OCI-LY7 (cell line): ENCODE data around the gene PSPN. TPM values are rescaled to one million over a fixed set of nuclear protein-coding genes. Genes with fewer than 3 reads are reported as not detected.
"Not testable (repeated sequence)": the region's sequence is repeated elsewhere in the genome, so short reads cannot be mapped to it uniquely, and the experiment has no call there.

ENCODE experiments used
- BruUV-seq: library from RNA; stranded (reverse); fragments of 400-500 nt; replicated peaks from 2 replicates; lab custom pipeline; 2021; lab: Mats Ljungman, UMichigan
- CTCF ChIA-PET: fragments of 300-600 bp; sonication (Branson Sonifier 250); formaldehyde crosslinking; loops from one replicate; lab custom pipeline; 2022; ENCODE audit warnings: antibody characterized with exemption; ENCODE audit not compliant: unreplicated experiment; lab: Charles Lee
- POLR2A ChIA-PET: fragments of 300-600 bp; sonication (Branson Sonifier 250); formaldehyde crosslinking; loops from one replicate; lab custom pipeline; 2022; ENCODE audit warnings: antibody characterized with exemption; lab: Charles Lee
- DNase-seq: peaks from one replicate; pipeline ENCODE4 v3.0.0-alpha.2; 2015; ENCODE audit warnings: low spot score
- H2AFZ ChIP-seq: fragments of 200-600 bp; sonication (generic), shearing (Covaris generic); 2 replicates; pipeline ENCODE4 v1.6.1; 2014; ENCODE audit warnings: mild to moderate bottlenecking, antibody characterized with exemption, low read length, moderate library complexity
- H3K27ac ChIP-seq: fragments of 200-600 bp; sonication (generic); 2 replicates; pipeline ENCODE4 v1.5.1; 2014; ENCODE audit warnings: mixed run types, low read depth, mild to moderate bottlenecking, moderate library complexity, low read length, inconsistent platforms; ENCODE audit not compliant: poor library complexity, severe bottlenecking
- H3K36me3 ChIP-seq: fragments of 200-600 bp; sonication (generic); 2 replicates; pipeline ENCODE4 v1.6.1; 2014; ENCODE audit warnings: mild to moderate bottlenecking, antibody characterized with exemption, low read length, moderate library complexity, mixed read lengths; ENCODE audit not compliant: insufficient read depth
- H3K4me1 ChIP-seq: fragments of 200-600 bp; sonication (generic); 2 replicates; pipeline ENCODE4 v1.5.1; 2014; ENCODE audit warnings: mild to moderate bottlenecking, low read length; ENCODE audit not compliant: insufficient read depth, poor library complexity, severe bottlenecking
- H3K4me2 ChIP-seq: fragments of 200-600 bp; sonication (generic); 2 replicates; pipeline ENCODE4 v1.6.1; 2014; ENCODE audit warnings: mild to moderate bottlenecking, low read length
- H3K4me3 ChIP-seq: fragments of 200-600 bp; sonication (generic); 2 replicates; pipeline ENCODE4 v1.5.1; 2014; ENCODE audit warnings: mild to moderate bottlenecking, low read depth, low read length; ENCODE audit not compliant: poor library complexity, severe bottlenecking
- H3K79me2 ChIP-seq: fragments of 200-600 bp; sonication (generic); 2 replicates; pipeline ENCODE4 v1.6.1; 2016; ENCODE audit warnings: low read depth, mild to moderate bottlenecking, low read length, moderate library complexity, mixed read lengths; ENCODE audit not compliant: insufficient read depth
- H3K9me2 ChIP-seq: fragments of 200-600 bp; sonication (generic); 2 replicates; pipeline ENCODE4 v1.6.1; 2016; ENCODE audit warnings: mild to moderate bottlenecking, low read length, mixed read lengths; ENCODE audit not compliant: insufficient read depth
- H3K9me3 ChIP-seq: fragments of 200-600 bp; sonication (generic); 2 replicates; pipeline ENCODE4 v1.6.1; 2014; ENCODE audit warnings: mild to moderate bottlenecking, mixed run types, low read length, mixed read lengths
- H4K20me1 ChIP-seq: fragments of 200-600 bp; sonication (generic); 2 replicates; pipeline ENCODE4 v1.6.1; 2014; ENCODE audit warnings: mild to moderate bottlenecking, antibody characterized with exemption, low read length, moderate library complexity, mixed read lengths; ENCODE audit not compliant: insufficient read depth
- CTCF ChIP-seq: fragments of 200-600 bp; sonication (generic); conservative IDR thresholded peaks from 2 replicates; pipeline ENCODE4 v1.5.1; 2014; ENCODE audit warnings: mild to moderate bottlenecking, antibody characterized with exemption, low read length, moderate library complexity, mixed read lengths
- EZH2phosphoT487 ChIP-seq: fragments of 200-600 bp; sonication (generic); IDR thresholded peaks from 2 replicates; pipeline ENCODE4 v1.6.1; 2018; ENCODE audit warnings: low read depth, borderline replicate concordance, mild to moderate bottlenecking, mixed run types, antibody characterized with exemption, low read length, moderate library complexity, mixed read lengths
- intact Hi-C: fragments of 100-400 bp; cut with micrococcal nuclease; formaldehyde crosslinking; loops from one replicate; pipeline ENCODE4 v1.10.0; 2022; ENCODE audit not compliant: unreplicated experiment
- total RNA-seq, 2 experiments: library from RNA; depleted of rRNA in 1 of 2; stranded (reverse); fragments of >200 nt in 1 of 2; shearing (Covaris generic) in 1 of 2; gene quantifications; 2 replicates each; pipeline ENCODE4 v1.2.3, GENCODE V29; 2014 to 2022

The PSPN gene
- total RNA-seq, 2 experiments from 2014 or later = 1.6 to 2.1 TPM

DNA sequence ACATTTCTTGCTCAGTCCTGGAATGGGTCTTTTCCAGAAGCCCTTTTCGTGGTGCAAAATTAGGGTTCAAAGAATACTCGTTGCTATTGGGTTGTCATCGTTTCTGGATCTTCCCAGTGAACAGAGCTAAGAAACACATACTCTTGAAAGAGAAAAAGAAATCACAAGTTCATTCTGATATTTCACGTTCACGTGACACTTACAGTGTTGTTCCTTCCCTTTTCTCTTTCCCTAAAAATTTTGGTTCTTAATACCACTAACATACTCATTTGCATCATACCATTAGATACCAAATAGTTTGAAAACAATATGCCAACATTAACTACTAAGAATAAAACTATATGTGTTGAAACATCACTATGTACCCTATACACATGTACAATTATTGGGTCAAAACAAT, 30.7 kb upstream of the PSPN start:
- ChIA-PET POLR2A (interaction anchor here (0.5 kb wide), 1 partner anchor 207 kb away, joined by 3 read pairs; no protein-coding TSS in a partner anchor), CTCF (no interaction called here)
- Histone ChIP-seq H4K20me1 (no peaks in the 10 kb centered on the region), H2AFZ (no peak overlapping the region), H3K36me3 (no peaks in the 10 kb centered on the region), H3K9me2 (no peaks in the 10 kb centered on the region), H3K4me3 (no peak overlapping the region), H3K9me3 (no peaks in the 10 kb centered on the region), H3K4me2 (no peak overlapping the region), H3K79me2 (no peaks in the 10 kb centered on the region), H3K27ac (no peak overlapping the region), H3K4me1 (no peaks in the 10 kb centered on the region)
- no peak for DNase-seq
- TF ChIP-seq CTCF = no peak
- intact Hi-C loops = no loop called here
- no TSS peak for BruUV-seq

- ChIA-PET POLR2A (interaction anchor here (0.7 kb wide), 3 partner anchors 200 to 1466 kb away, joined by 3 to 4 read pairs (median 3); no protein-coding TSS in a partner anchor), CTCF (no interaction called here)
- intact Hi-C loops = no loop called here
- no peaks in the 10 kb centered on the region for H3K4me1 ChIP-seq
- no peaks in the 10 kb centered on the region for H3K79me2 ChIP-seq
- no TSS peak for BruUV-seq
- H4K20me1 ChIP-seq = no peaks in the 10 kb centered on the region
- H2AFZ ChIP-seq = no peak overlapping the region
- no peaks in the 10 kb centered on the region for H3K9me2 ChIP-seq
- H3K27ac ChIP-seq = no peak overlapping the region
- no peaks in the 10 kb centered on the region for H3K36me3 ChIP-seq
- no peak overlapping the region for H3K4me3 ChIP-seq
- H3K4me2 ChIP-seq = no peak overlapping the region
- TF ChIP-seq CTCF = no peak
- no peak for TF ChIP-seq EZH2phosphoT487
- no peaks in the 10 kb centered on the region for H3K9me3 ChIP-seq
- no peak for DNase-seq
These were observed 27.3 kb upstream of the PSPN start for GRCh38 chr19:6402837-6403608.

DNA sequence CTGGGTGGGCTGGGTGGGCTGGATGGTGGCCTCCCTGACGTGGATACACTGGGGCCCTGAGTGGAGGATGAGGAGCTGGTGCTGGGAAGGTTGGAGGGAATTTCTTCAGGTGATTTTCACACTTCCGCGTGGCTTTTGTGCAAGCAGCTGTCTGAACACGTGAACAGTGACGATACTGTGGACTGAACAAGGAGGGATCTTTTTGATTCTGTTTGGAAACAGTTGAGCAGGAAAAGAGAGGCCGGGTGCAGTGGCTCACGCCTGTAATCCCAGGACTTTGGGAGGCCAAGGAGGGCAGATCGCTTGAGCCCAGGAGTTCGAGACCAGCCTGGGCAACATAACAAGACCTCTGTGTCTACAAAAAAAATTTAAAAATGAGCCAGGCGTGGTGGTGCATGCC, 26.3 kb upstream of the PSPN start:
- Histone ChIP-seq H3K36me3 (no peaks in the 10 kb centered on the region), H2AFZ (no peak overlapping the region), H3K4me3 (no peak overlapping the region), H3K9me2 (no peaks in the 10 kb centered on the region), H3K79me2 (no peaks in the 10 kb centered on the region), H3K4me2 (no peak overlapping the region), H3K9me3 (no peaks in the 10 kb centered on the region), H3K27ac (no peak overlapping the region), H4K20me1 (no peaks in the 10 kb centered on the region), H3K4me1 (no peaks in the 10 kb centered on the region)
- no peak for DNase-seq
- no TSS peak for BruUV-seq
- CTCF ChIA-PET = no interaction called here
- TF ChIP-seq EZH2phosphoT487 = no peak
- TF ChIP-seq CTCF = no peak
- POLR2A ChIA-PET = interaction anchor here (0.7 kb wide), 1 partner anchor 199 kb away, joined by 4 read pairs; no protein-coding TSS in a partner anchor
- intact Hi-C loops = no loop called here

DNA sequence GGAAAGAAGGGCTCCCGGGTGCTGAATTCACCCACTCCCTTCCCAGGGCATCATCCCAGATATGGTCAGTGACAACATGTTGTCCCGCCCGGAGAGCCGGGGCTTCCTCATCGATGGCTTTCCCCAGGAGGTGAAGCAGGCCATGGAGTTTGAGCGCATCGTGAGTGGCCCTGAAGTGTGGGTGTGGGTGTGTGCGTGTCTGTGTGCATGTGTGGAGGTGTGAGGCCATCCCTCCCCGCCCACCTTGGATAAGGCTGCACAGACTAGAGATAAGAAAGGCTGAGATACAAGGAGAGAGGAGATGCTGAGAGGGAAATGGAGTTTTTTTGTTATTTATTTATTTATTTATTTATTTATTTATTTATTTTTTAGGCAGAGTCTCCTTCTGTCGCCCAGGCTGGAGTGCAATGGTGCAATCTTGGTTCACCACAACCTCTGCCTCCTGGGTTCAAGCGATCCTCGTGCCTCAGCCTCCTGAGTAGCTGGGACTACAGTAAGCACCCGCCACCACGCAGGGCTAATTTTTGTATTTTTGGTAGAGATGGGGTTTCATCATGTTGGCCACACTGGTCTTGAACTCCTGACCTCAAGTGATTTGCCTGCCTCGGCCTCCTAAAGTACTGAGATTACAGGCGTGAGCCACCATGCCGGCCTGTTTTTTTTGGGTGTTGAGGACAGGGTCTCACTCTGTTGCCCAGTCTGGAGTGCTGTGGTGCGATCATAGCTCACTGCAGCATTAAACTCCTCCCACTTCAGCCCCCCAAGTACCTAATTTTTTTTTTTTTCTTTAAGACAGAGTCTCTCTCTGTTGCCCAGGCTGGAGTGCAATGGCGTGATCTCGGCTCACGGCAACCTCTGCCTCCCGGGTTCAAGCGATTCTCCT, 24.6 kb upstream of the PSPN start:
- H3K9me2 ChIP-seq, H3K9me3 ChIP-seq, CTCF ChIA-PET, H3K79me2 ChIP-seq, BruUV-seq, H3K4me2 ChIP-seq, DNase-seq, H3K4me1 ChIP-seq, H3K4me3 ChIP-seq, H3K27ac ChIP-seq, H3K36me3 ChIP-seq, H2AFZ ChIP-seq, H4K20me1 ChIP-seq, intact Hi-C loops: not testable (repeated sequence)
- POLR2A ChIA-PET = interaction anchor here (0.6 kb wide), 1 partner anchor 400 kb away, joined by 3 read pairs; no protein-coding TSS in a partner anchor
